NCI-H1694 (cell line): ENCODE measurements around the gene EFR3B.
"Not testable (repeated sequence)": the region's sequence is repeated elsewhere in the genome, so short reads cannot be mapped to it uniquely, and the experiment has no call there.

Experiments
- DNase-seq: peaks from one replicate; lab custom pipeline; 2025; lab: John Stamatoyannopoulos, UW

Gene EFR3B

DNA sequence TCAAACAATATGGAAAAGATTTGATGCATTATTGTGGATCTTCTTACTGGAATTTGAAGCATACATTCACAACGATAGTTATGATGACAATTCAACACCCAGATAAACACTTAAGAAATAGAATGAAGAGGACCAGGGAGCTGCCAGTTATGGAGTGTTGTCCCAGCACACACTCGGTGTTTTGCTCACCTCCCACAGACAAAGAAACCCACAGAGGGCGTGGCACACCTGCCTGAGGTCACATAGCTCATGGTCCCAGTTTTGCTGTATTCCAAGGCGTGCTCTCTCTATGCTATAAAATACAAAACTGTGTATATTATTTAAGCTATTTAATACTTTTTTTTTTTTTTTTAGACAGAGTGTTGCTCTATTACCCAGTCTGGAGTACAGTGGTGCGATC is 31.1 kb downstream of the EFR3B start:
- DNase-seq = no peak

DNA sequence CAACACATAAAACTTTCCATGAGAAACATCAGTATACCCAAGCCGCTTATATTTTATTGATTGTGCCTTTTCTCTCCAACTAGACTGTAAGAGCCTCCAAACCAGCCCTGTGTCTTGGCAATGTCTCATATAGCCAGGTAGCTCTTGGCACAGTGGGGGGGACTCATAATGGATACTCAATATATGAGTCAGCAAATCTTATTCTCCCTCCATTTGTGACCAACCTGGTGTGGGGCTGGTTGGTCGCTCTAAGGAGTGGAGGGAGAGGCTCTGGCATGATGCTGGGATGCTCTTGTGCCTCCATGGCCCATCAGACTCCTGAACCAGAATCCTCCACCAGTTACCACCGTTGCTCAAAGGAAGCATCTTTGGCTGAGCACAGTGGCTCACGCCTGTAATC is 32.0 kb downstream of the EFR3B start:
- DNase-seq = no peak

GRCh38 chr2:25074826-25075225 is 33.0 kb downstream of the EFR3B start:
- DNase-seq = no peak

GRCh38 chr2:25076749-25077148 is 34.9 kb downstream of the EFR3B start:
- no peak for DNase-seq

- no peak for DNase-seq
Measured at GRCh38 chr2:25077789-25078169, 35.9 kb downstream of the EFR3B start.

GRCh38 chr2:25078170-25079049 is 36.5 kb downstream of the EFR3B start:
- DNase-seq = no peak

DNA sequence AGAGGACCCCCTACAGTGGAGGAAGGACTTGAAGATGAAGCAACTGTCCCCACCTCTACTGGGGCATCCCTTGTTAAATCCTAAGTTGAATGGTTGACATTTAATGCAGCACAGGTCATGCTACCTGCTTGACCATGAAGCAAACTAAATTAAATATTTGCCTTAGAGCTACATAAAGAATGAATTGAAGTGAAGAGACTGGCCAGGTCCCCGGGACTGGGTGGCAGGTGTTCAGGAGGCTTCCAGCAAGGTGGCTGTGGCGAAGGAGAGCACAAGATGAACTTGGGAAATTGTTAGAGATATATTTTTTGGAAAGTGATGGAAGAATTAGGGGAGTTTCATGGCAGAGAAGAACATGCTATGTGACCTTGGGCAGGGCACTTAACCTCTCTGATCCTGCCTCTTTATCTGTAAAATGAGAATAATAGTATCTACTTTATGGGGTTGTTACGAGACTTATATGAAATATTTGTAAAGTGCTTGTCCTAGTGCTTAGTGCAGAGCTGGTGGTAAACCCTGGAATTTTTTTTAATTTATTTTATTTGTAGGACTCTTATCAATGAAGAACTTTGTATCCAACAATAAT is 37.3 kb downstream of the EFR3B start:
- no peak for DNase-seq

DNA sequence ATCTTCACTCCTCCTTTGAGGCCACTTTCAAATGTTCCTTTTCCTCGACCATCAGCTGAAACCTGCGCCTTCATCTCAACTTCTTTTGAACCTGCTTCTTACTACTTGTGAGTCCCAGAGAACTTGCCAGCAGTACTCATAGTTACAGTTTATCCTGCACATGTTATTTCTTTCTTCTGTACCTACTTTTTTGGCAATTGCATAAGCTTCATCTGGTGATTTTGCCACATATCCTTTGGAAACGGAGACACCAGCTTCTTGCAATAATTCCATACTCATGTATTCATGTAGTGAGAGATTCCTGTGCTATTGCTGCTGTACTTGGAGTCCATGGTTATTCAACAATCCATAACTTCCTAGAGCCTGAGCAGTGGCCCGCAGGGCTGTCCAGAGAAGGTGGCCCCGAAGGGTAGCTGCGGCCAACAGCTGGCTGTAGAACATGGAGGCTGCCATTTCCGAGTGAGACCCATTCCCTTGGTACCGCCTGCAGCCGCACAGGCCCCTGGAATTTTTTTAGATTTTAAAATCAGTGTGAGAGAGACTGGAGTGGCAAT is 39.4 kb downstream of the EFR3B start:
- no peak for DNase-seq

- no peak for DNase-seq
Measured at GRCh38 chr2:25082002-25082622, 40.2 kb downstream of the EFR3B start.

DNA sequence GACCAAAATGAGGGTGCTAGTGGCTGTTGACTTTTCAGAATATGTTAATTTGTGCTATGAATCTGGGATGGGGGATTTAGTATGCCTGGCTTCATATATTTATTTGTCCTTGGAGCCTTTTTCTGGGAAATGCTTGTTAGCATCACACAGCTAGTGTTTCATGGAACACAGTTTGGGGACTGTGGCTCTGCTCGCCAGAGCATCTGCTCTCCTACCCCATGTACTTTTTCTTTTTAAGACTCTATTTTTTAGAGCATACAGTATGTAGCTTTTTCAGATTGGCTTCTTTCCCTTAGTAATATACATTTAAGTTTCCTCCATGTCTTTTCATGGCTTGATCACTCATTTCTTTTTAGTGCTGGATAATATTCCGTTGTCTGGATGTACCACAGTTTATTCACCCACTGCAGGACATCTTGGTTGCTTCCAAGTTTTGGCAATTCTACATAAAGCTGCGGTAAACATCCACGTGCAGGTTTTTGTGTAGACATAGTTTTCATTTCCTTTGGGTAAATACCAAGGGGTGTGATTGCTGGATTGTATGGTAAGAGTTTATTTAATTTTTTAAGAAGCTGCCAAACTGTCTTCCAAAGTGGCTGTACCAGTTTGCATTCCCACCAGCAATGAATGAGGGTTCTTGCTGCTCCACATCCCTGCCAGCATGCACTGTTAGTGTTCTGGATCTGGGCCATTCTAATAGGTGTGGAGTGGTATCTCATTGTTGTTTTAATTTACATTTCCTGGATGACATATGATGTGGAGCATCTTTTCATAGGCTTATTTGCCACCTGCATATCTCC is 44.1 kb downstream of the EFR3B start:
- no peak for DNase-seq

GRCh38 chr2:25088817-25089516 is 47.1 kb downstream of the EFR3B start:
- DNase-seq = no peak

DNA sequence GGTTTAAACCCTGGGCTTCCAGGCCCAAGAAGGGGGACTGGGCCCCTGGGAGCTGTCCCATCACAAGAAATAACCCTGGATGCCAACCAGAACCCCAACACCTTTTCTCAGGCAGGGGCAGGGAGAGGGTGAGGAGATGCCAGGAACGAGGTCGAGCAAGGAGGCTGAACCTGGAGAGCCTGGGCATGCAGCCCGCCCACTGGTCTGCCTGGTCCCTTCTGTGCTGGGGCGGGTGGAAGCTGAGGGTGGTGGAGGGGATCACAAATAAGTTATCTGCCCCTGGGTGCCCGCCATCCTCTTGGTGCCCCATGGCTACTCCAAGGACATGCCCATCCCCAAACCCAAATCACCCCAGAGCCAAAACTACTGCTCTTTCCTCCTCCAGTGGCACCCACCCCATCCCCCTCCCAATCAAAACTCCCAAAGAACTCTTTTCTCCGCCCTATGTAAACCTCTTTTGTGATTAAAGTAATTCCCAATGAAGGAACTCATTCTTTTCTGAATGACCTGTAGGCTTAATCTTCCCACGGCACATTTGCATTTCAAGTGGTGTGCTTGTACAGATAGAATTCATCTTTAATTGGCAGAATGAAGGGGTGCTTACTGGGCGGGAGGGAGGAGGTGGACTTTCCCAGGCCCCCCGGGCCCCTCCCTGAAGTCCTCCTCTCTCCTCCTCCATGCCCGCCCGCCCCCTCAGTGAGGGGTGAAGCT is 47.9 kb downstream of the EFR3B start:
- no peak for DNase-seq

DNA sequence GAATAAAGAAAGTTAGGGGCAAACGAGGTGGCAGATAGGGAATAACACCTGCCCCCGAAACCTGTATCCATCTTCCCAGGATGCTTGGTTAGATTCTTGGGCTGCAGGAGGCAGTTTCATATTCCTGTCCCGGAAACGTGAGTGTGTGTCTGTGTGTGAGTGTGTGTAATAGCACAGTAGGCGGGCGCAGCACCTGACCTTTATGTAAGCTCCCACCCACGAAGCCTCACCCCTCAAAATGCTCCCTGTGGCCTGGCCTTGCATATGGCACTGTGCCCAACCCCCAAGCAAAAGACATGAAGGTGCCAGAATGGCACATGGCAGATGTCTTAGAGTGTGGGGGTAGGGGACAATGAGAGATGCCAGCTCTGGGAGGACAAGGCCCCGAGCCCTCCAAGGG is 48.9 kb downstream of the EFR3B start:
- DNase-seq = no peak

- no peak for DNase-seq
Measured at GRCh38 chr2:25091265-25091664, 49.4 kb downstream of the EFR3B start.

DNA sequence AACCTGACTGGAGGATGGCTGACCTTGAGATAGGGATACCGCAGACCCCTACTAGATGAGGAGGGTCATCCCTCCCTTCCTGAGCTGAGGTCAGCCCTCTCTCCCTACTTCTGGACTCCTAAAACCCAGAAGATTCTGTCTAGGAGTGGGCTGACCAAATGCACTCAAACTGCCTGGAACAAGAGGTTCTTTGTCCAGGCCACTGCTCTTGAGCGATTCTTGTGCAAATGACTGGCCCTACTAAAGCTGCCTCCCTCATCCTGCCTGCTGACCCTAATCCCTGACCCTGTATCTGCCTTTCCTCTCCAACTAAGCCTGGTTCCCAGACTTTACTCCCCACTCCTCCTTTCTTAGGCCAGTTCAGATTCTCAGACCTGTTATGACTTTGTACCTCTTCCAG is 56.2 kb downstream of the EFR3B start:
- DNase-seq = no peak

GRCh38 chr2:25098670-25099486 is 57.0 kb downstream of the EFR3B start:
- no peak for DNase-seq

GRCh38 chr2:25102352-25102751 is 60.5 kb downstream of the EFR3B start:
- not testable (repeated sequence) for DNase-seq

DNA sequence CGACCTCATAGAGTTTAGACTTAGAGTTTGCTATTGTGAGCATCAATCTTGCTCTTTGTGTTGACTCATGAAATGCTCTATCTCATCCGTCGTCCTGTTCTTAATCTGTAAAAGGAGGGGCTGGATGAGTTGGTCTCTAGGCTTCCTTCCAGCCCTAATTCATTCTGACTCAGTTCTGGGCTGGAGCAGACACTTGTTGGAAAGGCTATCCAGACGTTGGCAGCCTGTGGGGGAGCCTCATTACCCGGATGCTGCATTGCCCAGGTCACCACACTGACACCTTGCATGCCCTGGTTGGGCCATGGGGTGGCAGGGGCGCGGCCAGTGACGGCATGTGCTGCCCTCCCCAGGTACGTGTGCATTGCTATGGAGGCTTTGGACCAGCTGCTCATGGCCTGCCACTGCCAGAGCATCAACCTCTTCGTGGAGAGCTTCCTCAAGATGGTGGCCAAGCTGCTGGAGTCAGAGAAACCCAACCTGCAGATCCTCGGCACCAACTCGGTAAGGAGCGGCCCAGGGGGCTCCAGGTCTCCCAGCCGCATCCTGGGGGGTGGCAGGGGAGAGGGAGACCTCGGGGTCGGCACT is 61.5 kb downstream of the EFR3B start:
- DNase-seq = no peak

DNA sequence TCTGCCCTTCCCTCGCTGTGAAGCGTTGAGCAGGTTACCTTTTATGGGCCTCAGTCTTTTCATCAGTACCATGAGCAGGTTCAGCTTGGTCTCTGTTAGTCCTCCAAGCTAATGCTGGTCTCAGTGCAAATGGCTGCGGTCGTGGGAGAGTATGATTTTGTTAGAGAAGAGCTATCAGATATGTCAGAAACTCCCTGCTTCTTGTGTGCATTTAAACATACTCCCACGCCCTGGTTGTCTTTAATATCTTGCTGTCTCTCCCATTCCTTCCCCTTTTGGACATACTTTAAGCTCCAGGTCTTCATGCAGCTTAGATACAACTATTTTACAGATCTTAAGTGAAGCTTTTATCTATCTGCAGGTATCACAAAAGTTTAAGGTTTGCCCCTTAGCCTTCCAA is 62.9 kb downstream of the EFR3B start:
- no peak for DNase-seq
